Measurements from ENCODE around the gene ROBO1. TPM values are rescaled to one million over a fixed set of nuclear protein-coding genes. Genes with fewer than 3 reads are reported as not detected.
"Not testable (repeated sequence)": the region's sequence is repeated elsewhere in the genome, so short reads cannot be mapped to it uniquely, and the experiment has no call there.

The ROBO1 gene
- total RNA-seq, 2 experiments from 2014 or later = 8.6 to 9.0 TPM

DNA sequence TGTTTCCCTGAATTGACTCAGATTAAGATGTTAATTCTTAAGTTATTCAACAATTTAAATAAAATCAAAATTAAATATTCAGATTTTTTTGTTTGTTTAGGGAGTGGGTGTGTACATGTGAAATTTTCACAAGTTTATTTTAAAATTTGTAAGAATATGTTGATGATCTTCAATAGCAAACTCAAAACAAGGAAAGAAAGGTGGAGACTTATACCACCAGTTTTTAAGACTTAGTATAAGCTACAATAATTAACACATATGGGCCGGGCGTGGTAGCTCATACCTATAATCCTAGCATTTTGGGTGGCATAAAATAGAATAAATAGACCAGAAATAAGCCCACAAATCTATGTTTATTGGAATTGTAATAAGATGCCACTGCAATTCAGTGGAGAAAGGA, 1084.5 kb downstream of the ROBO1 start:
- Mint-ChIP-seq H3K4me1 (ENCODE audit: low read depth) (no peaks in the 10 kb centered on the region), H3K4me3 (no peak overlapping the region), H3K36me3 (ENCODE audit: low read depth) (no peaks in the 10 kb centered on the region), H3K27me3 (no peaks in the 10 kb centered on the region), H3K9me3 (peaks cover 4% of the 10 kb centered on the region), H3K27ac (no peak overlapping the region)
- intact Hi-C loops (cut with micrococcal nuclease) = no loop called here
- ATAC-seq (no peak), DNase-seq (no peak)
- POLR2A ChIA-PET = no interaction called here
- no peak for TF ChIP-seq CTCF (IDR thresholded peaks at IDR 0.05)
- CTCF ChIA-PET = no interaction called here

GRCh38 chr3:78675119-78675805, 1092.5 kb downstream of the ROBO1 start:
- H3K4me3 Mint-ChIP-seq; intact Hi-C loops (cut with micrococcal nuclease); H3K36me3 Mint-ChIP-seq (ENCODE audit: low read depth); H3K4me1 Mint-ChIP-seq (ENCODE audit: low read depth); H3K27ac Mint-ChIP-seq; POLR2A ChIA-PET; H3K27me3 Mint-ChIP-seq; DNase-seq; CTCF ChIA-PET; H3K9me3 Mint-ChIP-seq; ATAC-seq: not testable (repeated sequence)

DNA sequence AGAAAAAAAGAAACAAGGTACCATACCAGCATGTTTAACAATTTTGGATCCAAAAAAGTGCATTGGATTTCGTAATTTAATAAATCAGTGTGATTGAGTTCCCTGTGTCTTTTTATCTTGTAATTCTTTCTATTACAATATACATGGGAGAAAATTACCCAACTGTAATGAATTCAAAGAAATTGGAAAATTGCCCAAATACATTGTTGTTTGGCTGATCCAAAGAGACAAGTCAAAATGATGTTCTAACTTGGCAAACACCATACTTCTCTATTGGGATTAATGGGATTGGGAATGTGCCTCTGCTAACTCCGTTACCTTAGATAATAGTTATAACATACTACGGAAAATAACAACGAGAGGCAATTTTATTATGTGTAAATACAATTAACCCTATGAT, 1097.1 kb downstream of the ROBO1 start:
- Mint-ChIP-seq H3K4me3 (no peak overlapping the region), H3K4me1 (ENCODE audit: low read depth) (no peaks in the 10 kb centered on the region), H3K9me3 (no peaks in the 10 kb centered on the region), H3K36me3 (ENCODE audit: low read depth) (no peaks in the 10 kb centered on the region), H3K27ac (no peak overlapping the region), H3K27me3 (no peaks in the 10 kb centered on the region)
- ChIA-PET CTCF (no interaction called here), POLR2A (no interaction called here)
- DNase-seq (no peak), ATAC-seq (no peak)
- no peak for TF ChIP-seq CTCF (IDR thresholded peaks at IDR 0.05)
- intact Hi-C loops (cut with micrococcal nuclease) = no loop called here

- Mint-ChIP-seq H3K4me3 (no peak overlapping the region), H3K9me3 (no peaks in the 10 kb centered on the region), H3K27me3 (no peaks in the 10 kb centered on the region), H3K27ac (no peak overlapping the region), H3K36me3 (ENCODE audit: low read depth) (no peaks in the 10 kb centered on the region), H3K4me1 (ENCODE audit: low read depth) (no peaks in the 10 kb centered on the region)
- intact Hi-C loops (cut with micrococcal nuclease) = no loop called here
- DNase-seq = no peak
- ChIA-PET CTCF (no interaction called here), POLR2A (no interaction called here)
- no peak for TF ChIP-seq CTCF (IDR thresholded peaks at IDR 0.05)
- ATAC-seq = no peak
Observed at GRCh38 chr3:78670094-78670493, 1097.7 kb downstream of the ROBO1 start.

DNA sequence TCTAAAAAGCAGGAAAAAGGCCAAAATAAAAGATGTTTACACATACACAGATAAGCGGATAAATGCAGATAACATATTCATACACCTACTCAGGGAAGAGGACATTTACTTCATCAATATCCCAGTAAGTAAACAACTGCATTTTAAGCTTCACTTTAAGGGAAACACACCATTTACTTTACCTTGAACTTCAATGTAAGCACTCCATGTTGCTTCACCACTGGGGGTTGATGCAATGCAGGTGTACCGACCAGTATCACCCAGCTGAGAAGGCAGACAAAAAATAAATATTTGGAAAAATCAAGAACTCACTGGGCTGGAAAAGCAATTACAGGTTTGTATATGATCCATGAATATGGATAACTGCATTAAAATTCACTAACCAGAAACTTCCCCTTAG, 1099.5 kb downstream of the ROBO1 start:
- H3K27ac Mint-ChIP-seq = no peak overlapping the region
- intact Hi-C loops (cut with micrococcal nuclease) = no loop called here
- H3K4me1 Mint-ChIP-seq (ENCODE audit: low read depth) = no peaks in the 10 kb centered on the region
- H3K9me3 Mint-ChIP-seq = no peaks in the 10 kb centered on the region
- TF ChIP-seq CTCF (IDR thresholded peaks at IDR 0.05) = no peak
- DNase-seq (no peak), ATAC-seq (no peak)
- ChIA-PET POLR2A (no interaction called here), CTCF (no interaction called here)
- H3K4me3 Mint-ChIP-seq = no peak overlapping the region
- no peaks in the 10 kb centered on the region for H3K36me3 Mint-ChIP-seq (ENCODE audit: low read depth)
- H3K27me3 Mint-ChIP-seq = no peaks in the 10 kb centered on the region

- CTCF ChIA-PET = no interaction called here
- no peaks in the 10 kb centered on the region for H3K9me3 Mint-ChIP-seq
- DNase-seq (no peak), ATAC-seq (no peak)
- no peak overlapping the region for H3K4me3 Mint-ChIP-seq
- POLR2A ChIA-PET = no interaction called here
- no peak overlapping the region for H3K27ac Mint-ChIP-seq
- no peaks in the 10 kb centered on the region for H3K4me1 Mint-ChIP-seq (ENCODE audit: low read depth)
- H3K36me3 Mint-ChIP-seq (ENCODE audit: low read depth) = no peaks in the 10 kb centered on the region
- intact Hi-C loops (cut with micrococcal nuclease) = no loop called here
- H3K27me3 Mint-ChIP-seq = no peaks in the 10 kb centered on the region
- TF ChIP-seq CTCF (IDR thresholded peaks at IDR 0.05) = no peak
Observed at GRCh38 chr3:78666470-78666800, 1101.4 kb downstream of the ROBO1 start.

All from activated CD8-positive, alpha-beta T cell treated with anti-CD3 and anti-CD28 coated beads for 36 hours (primary cell).